ENCODE results near the gene GIPC3. TPM values are rescaled to one million over a fixed set of nuclear protein-coding genes. Genes with fewer than 3 reads are reported as not detected.

GIPC3 gene
- total RNA-seq, 4 donors from 2014 or later: 0.78 to 2.2 (median 0.97) TPM

- TF ChIP-seq POLR2A (IDR thresholded peaks at IDR 0.05) (no peak), CTCF (IDR thresholded peaks at IDR 0.05) (no peak)
- 97 to 99% methylated on average over 13 of the region's 13 CpGs for WGBS, 2 donors
- no peak for DNase-seq
These were observed 54.2 kb downstream of the GIPC3 start for GRCh38 chr19:3639479-3639878.

GRCh38 chr19:3641515-3642269, 56.4 kb downstream of the GIPC3 start:
- intact Hi-C loops (cut with DNase I): no loop called here
- H3K27ac ChIP-seq: no peak overlapping the region
- TF ChIP-seq CTCF (IDR thresholded peaks at IDR 0.05) (no peak), POLR2A (IDR thresholded peaks at IDR 0.05) (no peak)
- H3K27me3 ChIP-seq: no peaks in the 10 kb centered on the region
- H3K9me3 ChIP-seq: no peaks in the 10 kb centered on the region
- 95 to 97% methylated on average over 22 to 23 of the region's 28 CpGs for WGBS, 2 donors
- peaks cover 25 to 38% of the 10 kb centered on the region in 2 donors for H3K36me3 ChIP-seq
- DNase-seq: no peak
- no peak overlapping the region for H3K4me3 ChIP-seq (replicated peaks in 1 of 3)
- H3K4me1 ChIP-seq: no peaks in the 10 kb centered on the region

More at GRCh38 chr19:3639479-3639878, 54.2 kb downstream of the GIPC3 start:
- no peak overlapping the region for H3K4me3 ChIP-seq (replicated peaks in 1 of 3)
- H3K27me3 ChIP-seq: no peaks in the 10 kb centered on the region
- intact Hi-C loops (cut with DNase I): no loop called here
- H3K4me1 ChIP-seq: no peaks in the 10 kb centered on the region
- H3K27ac ChIP-seq: no peak overlapping the region
- no peaks in the 10 kb centered on the region for H3K9me3 ChIP-seq
- H3K36me3 ChIP-seq: peaks cover 15 to 43% of the 10 kb centered on the region in 2 donors

- WGBS, 2 donors: 92 to 95% methylated on average over 17 of the region's 17 CpGs
These were observed 57.0 kb downstream of the GIPC3 start for GRCh38 chr19:3642296-3642695.

More at GRCh38 chr19:3642296-3642695, 57.0 kb downstream of the GIPC3 start:
- Histone ChIP-seq H3K27me3 (no peaks in the 10 kb centered on the region), H3K4me1 (no peaks in the 10 kb centered on the region), H3K4me3 (replicated peaks in 1 of 3) (no peak overlapping the region), H3K9me3 (no peaks in the 10 kb centered on the region), H3K36me3 (peaks cover 26 to 33% of the 10 kb centered on the region in 2 donors), H3K27ac (no peak overlapping the region)
- no peak for DNase-seq
- intact Hi-C loops (cut with DNase I): no loop called here
- no peak for TF ChIP-seq POLR2A (IDR thresholded peaks at IDR 0.05)
- no peak for TF ChIP-seq CTCF (IDR thresholded peaks at IDR 0.05)

Small RNA genes within 50 kb of the gene (small RNA-seq; reads per million reads assigned to genes)
- gene AC005786.1: not detected

Other genes starting within 250 kb of the GIPC3 start
- 100 to 1,000 TPM in 3 of 4 donors, 10 to 100 TPM in 1; 76.2 to 183 (median 132) TPM for gene NFIC, start 218.9 kb upstream of the GIPC3 start, total RNA-seq
- gene SMIM24, start 105.0 kb upstream of the GIPC3 start, total RNA-seq: not detected
- not detected for gene SMIM44, start 102.0 kb upstream of the GIPC3 start, total RNA-seq
- gene DOHH, start 84.8 kb upstream of the GIPC3 start, total RNA-seq: 10 to 100 TPM in 3 of 4 donors, 1 to 10 TPM in 1; 9.0 to 18.9 (median 13.6) TPM
- gene FZR1, start 79.2 kb upstream of the GIPC3 start, total RNA-seq: 10 to 100 TPM; 28.6 to 56.0 (median 36.1) TPM
- gene TEKTIP1, start 46.3 kb upstream of the GIPC3 start, total RNA-seq: 1 to 10 TPM in 3 of 4 donors, not detected in 1; 1.2 to 3.3 (median 1.9) TPM
- gene MFSD12, start 27.9 kb upstream of the GIPC3 start, total RNA-seq: 10 to 100 TPM; 36.4 to 90.9 (median 66.7) TPM
- gene HMG20B, start 12.5 kb upstream of the GIPC3 start, total RNA-seq: 100 to 1,000 TPM in 2 of 4 donors, 10 to 100 TPM in 2; 93.3 to 160 (median 105) TPM
- 1 to 10 TPM in 3 of 4 donors, under 1 TPM in 1; 0.40 to 2.1 (median 1.3) TPM for gene TBXA2R, start 21.4 kb downstream of the GIPC3 start, total RNA-seq
- gene CACTIN, start 41.3 kb downstream of the GIPC3 start, total RNA-seq: 10 to 100 TPM; 18.8 to 30.6 (median 24.5) TPM
- gene PIP5K1C, start 115.0 kb downstream of the GIPC3 start, total RNA-seq: 10 to 100 TPM; 23.2 to 42.4 (median 35.0) TPM
- gene TJP3, start 122.9 kb downstream of the GIPC3 start, total RNA-seq: 10 to 100 TPM; 29.7 to 43.7 (median 39.8) TPM
- 10 to 100 TPM; 33.6 to 42.9 (median 38.1) TPM for gene APBA3, start 176.2 kb downstream of the GIPC3 start, total RNA-seq
- gene MRPL54, start 177.2 kb downstream of the GIPC3 start, total RNA-seq: 100 to 1,000 TPM in 2 of 4 donors, 10 to 100 TPM in 2; 84.0 to 131 (median 102) TPM
- not detected for gene RAX2, start 186.8 kb downstream of the GIPC3 start, total RNA-seq
- 10 to 100 TPM in 1 of 4 donors, 1 to 10 TPM in 2, under 1 TPM in 1; 0.93 to 14.7 (median 2.7) TPM for gene MATK, start 200.9 kb downstream of the GIPC3 start, total RNA-seq

All from thyroid gland (tissue), 4 donors.